H9 (cell line): Measurements from ENCODE around the gene TMEM190. TPM values are rescaled to one million over a fixed set of nuclear protein-coding genes. Genes with fewer than 3 reads are reported as not detected.

Source experiments
- DNase-seq: peaks from one replicate; pipeline ENCODE4 v3.0.0-alpha.2; 2017
- H2AFZ ChIP-seq: one replicate; pipeline ENCODE4 v1.6.1; 2013; ENCODE audit warnings: mild to moderate bottlenecking, low read length, control low read depth, moderate library complexity
- H2AK5ac ChIP-seq: 2 replicates; pipeline ENCODE4 v1.6.1; 2013; ENCODE audit warnings: low read length, control low read depth, mixed read lengths; ENCODE audit not compliant: insufficient read length
- H2BK120ac ChIP-seq: one replicate; pipeline ENCODE4 v1.6.1; 2013; ENCODE audit warnings: low read depth, mild to moderate bottlenecking, low read length, control low read depth, inconsistent platforms; ENCODE audit not compliant: poor library complexity, severe bottlenecking
- H2BK12ac ChIP-seq: 2 replicates; pipeline ENCODE4 v1.6.1; 2013; ENCODE audit warnings: low read length, control low read depth, mixed read lengths, low read depth; ENCODE audit not compliant: insufficient read length
- H2BK15ac ChIP-seq: 2 replicates; pipeline ENCODE4 v1.6.1; 2013; ENCODE audit warnings: low read depth, low read length, control low read depth
- H2BK20ac ChIP-seq: one replicate; pipeline ENCODE4 v1.6.1; 2013; ENCODE audit warnings: low read depth, mild to moderate bottlenecking, low read length, control low read depth, inconsistent platforms; ENCODE audit not compliant: poor library complexity, severe bottlenecking
- H2BK5ac ChIP-seq: 2 replicates; pipeline ENCODE4 v1.6.1; 2013; ENCODE audit warnings: low read length, control low read depth, mixed read lengths; ENCODE audit not compliant: insufficient read length
- H3K14ac ChIP-seq: 2 replicates; pipeline ENCODE4 v1.6.1; 2013; ENCODE audit warnings: low read length, control low read depth; ENCODE audit not compliant: insufficient read depth
- H3K18ac ChIP-seq: 2 replicates; pipeline ENCODE4 v1.6.1; 2013; ENCODE audit warnings: low read depth, mild to moderate bottlenecking, mixed read lengths, low read length, control low read depth; ENCODE audit not compliant: insufficient read length
- H3K23ac ChIP-seq: 2 replicates; pipeline ENCODE4 v1.6.1; 2013; ENCODE audit warnings: low read length, control low read depth, mixed read lengths, low read depth; ENCODE audit not compliant: insufficient read length
- H3K23me2 ChIP-seq: 2 replicates; pipeline ENCODE4 v1.6.1; 2013; ENCODE audit warnings: low read depth, mild to moderate bottlenecking, mixed read lengths, low read length, control low read depth; ENCODE audit not compliant: insufficient read length, poor library complexity, severe bottlenecking
- H3K27ac ChIP-seq: 2 replicates; pipeline ENCODE4 v1.5.1; 2013; ENCODE audit warnings: low read length, control low read depth, mixed read lengths, low read depth; ENCODE audit not compliant: insufficient read length
- H3K27me3 ChIP-seq: 2 replicates; pipeline ENCODE4 v1.6.1; 2013; ENCODE audit warnings: low read length, control low read depth, inconsistent platforms; ENCODE audit not compliant: insufficient read depth
- H3K4ac ChIP-seq: 2 replicates; pipeline ENCODE4 v1.6.1; 2013; ENCODE audit warnings: low read depth, mild to moderate bottlenecking, control low read depth, inconsistent platforms, low read length, moderate library complexity
- H3K4me1 ChIP-seq: 2 replicates; pipeline ENCODE4 v1.6.1; 2013; ENCODE audit warnings: low read length, control low read depth, inconsistent platforms; ENCODE audit not compliant: insufficient read depth
- H3K4me2 ChIP-seq: 2 replicates; pipeline ENCODE4 v1.6.1; 2013; ENCODE audit warnings: low read length, control low read depth, mixed read lengths; ENCODE audit not compliant: insufficient read length, insufficient read depth
- H3K56ac ChIP-seq: 2 replicates; pipeline ENCODE4 v1.6.1; 2013; ENCODE audit warnings: low read depth, mild to moderate bottlenecking, mixed read lengths, low read length, control low read depth; ENCODE audit not compliant: insufficient read length
- H3K79me1 ChIP-seq: 2 replicates; pipeline ENCODE4 v1.6.1; 2013; ENCODE audit warnings: low read depth, mild to moderate bottlenecking, moderate library complexity, low read length, control low read depth, inconsistent platforms; ENCODE audit not compliant: insufficient read depth, poor library complexity, severe bottlenecking
- H3K79me2 ChIP-seq: 2 replicates; pipeline ENCODE4 v1.6.1; 2013; ENCODE audit warnings: low read length, control low read depth, inconsistent platforms; ENCODE audit not compliant: insufficient read depth
- H3K9ac ChIP-seq: 2 replicates; pipeline ENCODE4 v1.6.1; 2013; ENCODE audit warnings: low read length, control low read depth, mixed read lengths; ENCODE audit not compliant: insufficient read length; ENCODE audit errors: extremely low read depth
- H3K9me3 ChIP-seq: one replicate; pipeline ENCODE4 v1.6.1; 2013; ENCODE audit warnings: low read depth, low read length, inconsistent platforms; ENCODE audit not compliant: control insufficient read depth
- H3T11ph ChIP-seq: one replicate; pipeline ENCODE4 v1.6.1; 2013; ENCODE audit warnings: mild to moderate bottlenecking, low read length, control low read depth, inconsistent platforms
- H4K20me1 ChIP-seq: one replicate; pipeline ENCODE4 v1.6.1; 2013; ENCODE audit not compliant: control insufficient read depth, insufficient read length, insufficient read depth
- H4K5ac ChIP-seq: 2 replicates; pipeline ENCODE4 v1.6.1; 2013; ENCODE audit warnings: low read depth, mild to moderate bottlenecking, mixed read lengths, low read length, control low read depth; ENCODE audit not compliant: insufficient read length
- H4K8ac ChIP-seq: replicated peaks from 2 replicates; pipeline ENCODE4 v1.6.1; 2013; ENCODE audit warnings: low read length, control low read depth, mixed read lengths, low read depth; ENCODE audit not compliant: insufficient read length
- H4K91ac ChIP-seq: 2 replicates; pipeline ENCODE4 v1.6.1; 2013; ENCODE audit warnings: low read depth, mild to moderate bottlenecking, moderate library complexity, mixed read lengths, low read length, control low read depth; ENCODE audit not compliant: insufficient read length
- H3K27ac Mint-ChIP-seq, 3 experiments: 2 replicates in 2 of 3; 3 replicates in 1 of 3; pipeline ENCODE4 v1.8.0; 2020 to 2021; ENCODE audit warnings: mixed read lengths in 3 of 3, mild to moderate bottlenecking in 1 of 3, moderate library complexity in 1 of 3
- H3K27me3 Mint-ChIP-seq: 2 replicates; pipeline ENCODE4 v1.8.0; 2021; ENCODE audit warnings: low read depth, mild to moderate bottlenecking, moderate library complexity, mixed read lengths
- H3K36me3 Mint-ChIP-seq, 3 experiments: 2 replicates in 2 of 3; 3 replicates in 1 of 3; pipeline ENCODE4 v1.8.0; 2020 to 2021; ENCODE audit warnings: low read depth in 3 of 3, mixed read lengths in 3 of 3; ENCODE audit not compliant: insufficient read depth in 1 of 3
- H3K4me1 Mint-ChIP-seq, 2 experiments: 2 replicates each; pipeline ENCODE4 v1.8.0; 2020; ENCODE audit warnings: mixed read lengths in 2 of 2
- H3K4me3 Mint-ChIP-seq, 2 experiments: 2 replicates in 1 of 2; 3 replicates in 1 of 2; pipeline ENCODE4 v1.8.0; 2020 to 2021; ENCODE audit warnings: mild to moderate bottlenecking in 2 of 2, mixed read lengths in 2 of 2, moderate library complexity in 1 of 2
- H3K9me3 Mint-ChIP-seq, 2 experiments: 2 replicates in 1 of 2; 3 replicates in 1 of 2; pipeline ENCODE4 v1.8.0; 2020; ENCODE audit warnings: mild to moderate bottlenecking in 2 of 2, mixed read lengths in 2 of 2, moderate library complexity in 1 of 2
- CTCF ChIP-seq: fragments of 200-600 bp; sonication (generic); conservative IDR thresholded peaks from 3 replicates; pipeline ENCODE4 v1.8.0; 2021; ENCODE audit warnings: antibody characterized with exemption, mild to moderate bottlenecking
- WGBS: extraction: QIAGEN DNeasy Blood & Tissue Kit; methylation state at CpG from one replicate; pipeline ENCODE4 v1.1.7; 2013; ENCODE audit warnings: missing lambda C conversion rate, low lambda C conversion rate, mixed read lengths; ENCODE audit not compliant: insufficient read length; ENCODE audit errors: extremely low coverage; 5-methylcytosine and 5-hydroxymethylcytosine counted together
- total RNA-seq: library from RNA; stranded (reverse); gene quantifications from 2 replicates; pipeline ENCODE4 v1.2.1, GENCODE V29; 2021

Gene TMEM190
- total RNA-seq, 1 experiment from 2014 or later, result 1.5 TPM

GRCh38 chr19:55383279-55384130 is 6.9 kb downstream of the TMEM190 start:
- peak; percentile 64 for DNase-seq
- Histone ChIP-seq H3K9ac (peak overlapping the region; percentile 57), H3K18ac (peak overlapping the region; percentile 23), H4K5ac (no peak overlapping the region), H2BK120ac (no peak overlapping the region), H3K4me2 (peak overlapping the region; percentile 87), H3K14ac (peak overlapping the region; percentile 42; the same call in 1 of the 2 replicates), H2AFZ (no peak overlapping the region), H3K4me1 (peaks cover 8% of the 10 kb centered on the region), H3K9me3 (no peaks in the 10 kb centered on the region), H3K56ac (no peak overlapping the region), H3K27ac (no peak overlapping the region), H4K91ac (no peak overlapping the region), H2BK15ac (no peak overlapping the region), H4K8ac (no peak overlapping the region), H3K23me2 (peaks cover 28% of the 10 kb centered on the region), H3K79me1 (peaks cover 15% of the 10 kb centered on the region), H2BK12ac (no peak overlapping the region), H3K79me2 (peaks cover 17% of the 10 kb centered on the region; the same call in 1 of the 2 replicates), H3K4ac (no peak overlapping the region), H2BK5ac (no peak overlapping the region), H4K20me1 (peaks cover 3% of the 10 kb centered on the region), H2AK5ac (no peak overlapping the region), H3K27me3 (peaks cover 2% of the 10 kb centered on the region; the same call in 1 of the 2 replicates), H2BK20ac (no peak overlapping the region), H3T11ph (no peak overlapping the region), H3K23ac (no peak overlapping the region)
- TF ChIP-seq CTCF, result no peak; the same call in 2 of the 3 replicates
- peaks cover 27 to 40% (median 30%) of the 10 kb centered on the region in 3 experiments for H3K36me3 Mint-ChIP-seq
- H3K27ac Mint-ChIP-seq, result peak overlapping the region in 1 of 3 experiments; percentile 64; a peak in 2 of 7 replicates
- H3K9me3 Mint-ChIP-seq, result peaks cover 2 to 3% of the 10 kb centered on the region in 2 experiments; a peak in 2 of 5 replicates
- H3K4me3 Mint-ChIP-seq, result peak overlapping the region; percentile 75 to 85
- peaks cover 32 to 44% of the 10 kb centered on the region in 2 experiments for H3K4me1 Mint-ChIP-seq
- WGBS, result no CpG with 5 or more reads among the region's 88 CpGs
- peaks cover 39% of the 10 kb centered on the region for H3K27me3 Mint-ChIP-seq
